Measurements from ENCODE around the gene PRSS8. TPM values are rescaled to one million over a fixed set of nuclear protein-coding genes. Genes with fewer than 3 reads are reported as not detected.

Gene PRSS8
- total and polyA plus RNA-seq, 11 donors = 0.17 to 0.44 (median 0.30) TPM; not detected in 5

DNA sequence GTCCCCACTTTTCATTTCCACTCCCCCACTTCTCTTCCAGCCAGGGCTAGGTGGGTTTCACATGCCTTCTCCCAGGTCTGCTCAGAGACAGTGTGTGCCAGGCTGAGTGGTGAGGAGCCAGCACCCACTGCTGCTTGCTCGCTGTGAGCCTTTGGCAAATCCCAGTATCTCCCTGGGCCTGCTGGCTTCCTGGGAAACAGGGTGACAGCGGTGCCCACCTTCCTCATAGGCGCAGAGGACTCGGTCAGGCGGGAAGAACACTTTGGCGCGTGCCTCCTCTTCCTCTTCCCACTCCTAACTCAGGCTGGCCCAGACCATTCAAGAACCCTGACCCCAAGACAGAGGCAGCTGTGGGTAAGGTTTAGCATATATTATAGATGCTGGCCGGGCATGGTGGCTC is 46.3 kb downstream of the PRSS8 start:
- H3K27ac ChIP-seq = no peak overlapping the region
- peaks cover 0 to 61% (median 27%) of the 10 kb centered on the region in 9 donors for H3K36me3 ChIP-seq
- DNase-seq (no peak), ATAC-seq (no peak)
- intact Hi-C loops (cut with DNase I) = no loop called here
- no peaks in the 10 kb centered on the region for H3K27me3 ChIP-seq
- 80 to 98% (median 92%) methylated on average over 8 of the region's 8 CpGs for WGBS, 4 donors
- H3K4me3 ChIP-seq = no peak overlapping the region
- no peak for TF ChIP-seq POLR2A (IDR thresholded peaks at IDR 0.05)
- TF ChIP-seq, protein P1, sequence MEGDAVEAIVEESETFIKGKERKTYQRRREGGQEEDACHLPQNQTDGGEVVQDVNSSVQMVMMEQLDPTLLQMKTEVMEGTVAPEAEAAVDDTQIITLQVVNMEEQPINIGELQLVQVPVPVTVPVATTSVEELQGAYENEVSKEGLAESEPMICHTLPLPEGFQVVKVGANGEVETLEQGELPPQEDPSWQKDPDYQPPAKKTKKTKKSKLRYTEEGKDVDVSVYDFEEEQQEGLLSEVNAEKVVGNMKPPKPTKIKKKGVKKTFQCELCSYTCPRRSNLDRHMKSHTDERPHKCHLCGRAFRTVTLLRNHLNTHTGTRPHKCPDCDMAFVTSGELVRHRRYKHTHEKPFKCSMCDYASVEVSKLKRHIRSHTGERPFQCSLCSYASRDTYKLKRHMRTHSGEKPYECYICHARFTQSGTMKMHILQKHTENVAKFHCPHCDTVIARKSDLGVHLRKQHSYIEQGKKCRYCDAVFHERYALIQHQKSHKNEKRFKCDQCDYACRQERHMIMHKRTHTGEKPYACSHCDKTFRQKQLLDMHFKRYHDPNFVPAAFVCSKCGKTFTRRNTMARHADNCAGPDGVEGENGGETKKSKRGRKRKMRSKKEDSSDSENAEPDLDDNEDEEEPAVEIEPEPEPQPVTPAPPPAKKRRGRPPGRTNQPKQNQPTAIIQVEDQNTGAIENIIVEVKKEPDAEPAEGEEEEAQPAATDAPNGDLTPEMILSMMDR (IDR thresholded peaks at IDR 0.05) = no peak
- H3K9me3 ChIP-seq = no peaks in the 10 kb centered on the region
- peaks cover 0 to 15% (median 11%) of the 10 kb centered on the region in 12 donors for H3K4me1 ChIP-seq

DNA sequence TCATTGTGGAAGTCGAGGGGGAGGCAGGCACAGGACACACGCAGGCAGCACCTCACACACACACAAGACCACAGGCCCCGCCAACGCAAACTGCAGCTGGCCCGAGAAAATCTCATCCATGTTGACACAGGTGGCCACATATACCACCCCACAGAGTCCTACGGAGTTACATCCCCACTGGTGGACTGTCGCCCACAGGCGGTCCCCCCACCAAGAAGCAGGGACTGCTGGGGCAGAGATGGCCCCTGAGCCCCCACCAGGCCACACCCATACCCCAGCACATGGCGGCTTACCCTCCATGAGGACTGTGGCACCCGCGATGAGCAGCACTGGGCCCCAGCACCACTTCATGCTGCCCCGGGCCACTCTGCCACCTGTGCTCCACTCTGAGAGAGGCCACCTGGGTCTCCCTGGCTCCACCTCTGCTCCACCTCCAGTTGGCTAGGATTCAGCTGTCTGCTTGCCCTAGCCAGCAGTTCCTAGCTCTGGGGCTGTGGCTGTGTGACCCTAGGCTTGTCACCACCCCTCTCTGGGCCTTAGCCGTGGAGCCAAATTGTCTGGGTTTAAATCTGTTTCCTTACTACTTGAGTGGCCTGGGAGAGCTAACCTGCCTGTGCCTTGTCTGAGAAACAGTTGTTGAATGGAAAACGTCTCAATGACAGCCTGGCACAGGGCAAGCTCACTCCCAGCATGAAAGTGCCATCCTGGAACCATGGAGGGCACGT is 46.9 kb downstream of the PRSS8 start, which contains the start of gene PRSS53:
PRSS53 (minus strand) TSS at position 485 of the 725 bp plus-strand sequence; CDS start at position 351, 134 bp downstream.
- DNase-seq (no peak), ATAC-seq (no peak)
- H3K36me3 ChIP-seq = peaks cover 0 to 67% (median 28%) of the 10 kb centered on the region in 9 donors
- H3K27ac ChIP-seq = no peak within 1 kb of the TSS
- TF ChIP-seq POLR2A (IDR thresholded peaks at IDR 0.05) = no peak
- TF ChIP-seq, protein P1 (IDR thresholded peaks at IDR 0.05) = no peak
- H3K27me3 ChIP-seq = no peaks in the 10 kb centered on the region
- no peak within 1 kb of the TSS for H3K4me3 ChIP-seq
- intact Hi-C loops (cut with DNase I) = no loop called here
- H3K9me3 ChIP-seq = no peaks in the 10 kb centered on the region
- H3K4me1 ChIP-seq = peaks cover 0 to 13% (median 6%) of the 10 kb centered on the region in 12 donors
- WGBS, 4 donors = 87 to 94% (median 89%) methylated on average over 5 to 15 of the region's 15 CpGs

DNA sequence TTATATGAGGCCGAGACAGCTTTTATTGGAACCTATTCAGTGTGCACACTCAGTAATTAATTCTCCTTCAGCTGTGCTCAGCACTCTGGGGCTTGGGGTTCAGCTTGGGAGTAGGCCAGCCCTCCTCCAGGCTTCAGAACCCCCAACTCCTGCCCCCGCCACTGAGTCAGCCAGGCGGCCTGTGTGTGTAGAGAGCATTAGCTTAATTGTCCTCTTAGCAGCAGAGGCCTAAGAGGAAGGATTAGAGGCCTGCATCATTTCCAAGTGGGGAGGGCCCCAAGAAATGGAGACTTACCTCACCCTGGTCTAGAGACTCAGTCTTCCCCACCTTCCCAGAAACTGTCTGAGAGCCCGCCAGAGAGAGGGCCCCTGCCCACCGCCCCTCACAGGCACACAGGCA is 47.6 kb downstream of the PRSS8 start:
- Histone ChIP-seq H3K4me1 (peaks cover 0 to 13% (median 0%) of the 10 kb centered on the region in 12 donors), H3K27ac (no peak overlapping the region), H3K4me3 (no peak overlapping the region), H3K9me3 (no peaks in the 10 kb centered on the region), H3K27me3 (no peaks in the 10 kb centered on the region), H3K36me3 (peaks cover 0 to 73% (median 34%) of the 10 kb centered on the region in 9 donors)
- 79 to 90% (median 87%) methylated on average over 4 to 5 of the region's 5 CpGs for WGBS, 4 donors
- intact Hi-C loops (cut with DNase I) = no loop called here
- DNase-seq = no peak
- TF ChIP-seq, protein P1 (IDR thresholded peaks at IDR 0.05) = no peak
- no peak for TF ChIP-seq POLR2A (IDR thresholded peaks at IDR 0.05)
- no peak for ATAC-seq

DNA sequence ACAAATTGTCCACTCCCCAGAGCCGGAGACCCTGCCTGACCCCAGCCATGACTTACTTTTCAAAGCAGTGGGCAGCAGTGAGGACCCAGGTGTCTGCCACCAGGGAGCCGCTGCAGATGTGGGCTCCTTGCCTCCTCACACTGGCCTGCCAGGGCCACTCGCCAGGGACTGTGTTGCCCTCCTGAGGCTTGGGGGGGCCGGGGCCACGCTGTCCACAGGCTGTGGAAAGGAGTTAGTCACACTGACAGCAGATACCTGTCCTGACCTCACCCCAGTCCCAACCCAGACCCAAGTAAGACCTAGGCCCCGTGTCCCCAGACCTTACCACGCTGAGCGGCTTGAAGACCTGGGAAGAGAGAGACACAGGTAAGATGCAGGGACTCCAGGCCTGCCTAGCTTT is 48.0 kb downstream of the PRSS8 start:
- peaks cover 0 to 13% (median 0%) of the 10 kb centered on the region in 12 donors for H3K4me1 ChIP-seq
- 89 to 96% (median 92%) methylated on average over 6 to 8 of the region's 8 CpGs for WGBS, 4 donors
- intact Hi-C loops (cut with DNase I) = no loop called here
- H3K36me3 ChIP-seq = peaks cover 0 to 75% (median 35%) of the 10 kb centered on the region in 9 donors
- DNase-seq (peak in 1 of 5 donors; percentile 19), ATAC-seq (no peak)
- TF ChIP-seq POLR2A (IDR thresholded peaks at IDR 0.05) = no peak
- TF ChIP-seq, protein P1 (IDR thresholded peaks at IDR 0.05) = no peak
- H3K27me3 ChIP-seq = no peaks in the 10 kb centered on the region
- H3K9me3 ChIP-seq = no peaks in the 10 kb centered on the region
- H3K4me3 ChIP-seq = no peak overlapping the region
- H3K27ac ChIP-seq = no peak overlapping the region
